ENCODE data around the gene KANSL1. TPM values are rescaled to one million over a fixed set of nuclear protein-coding genes. Genes with fewer than 3 reads are reported as not detected.

KANSL1 gene
- total and polyA plus RNA-seq, 2 of the 4 experiments (the other 2 are of a cell fraction), result 19.1 to 49.6 TPM

- Histone ChIP-seq H3K27me3 (ENCODE audit: control insufficient read depth, insufficient read depth, low read length) (peaks cover 10% of the 10 kb centered on the region; the same call in 1 of the 2 replicates), H4K8ac (ENCODE audit: low read depth in 2 of 2, low read length in 2 of 2) (no peak overlapping the region), H4K5ac (ENCODE audit: low read depth, low read length) (no peak overlapping the region), H3K56ac (ENCODE audit: extremely low read depth, insufficient read depth, low read length) (no peak overlapping the region), H3K14ac (replicated peaks; ENCODE audit: low read depth, low read length) (no peak overlapping the region), H3K36me3 (ENCODE audit: control insufficient read depth, insufficient read depth, low read length) (no peaks in the 10 kb centered on the region), H3K4ac (ENCODE audit: low read depth, low read length) (no peak overlapping the region), H2AFZ (replicated peaks; ENCODE audit: low read length, poor library complexity) (no peak overlapping the region), H2AK5ac (ENCODE audit: low read depth, low read length) (no peak overlapping the region), H4K91ac (ENCODE audit: insufficient read depth, low read depth, low read length) (no peak overlapping the region), H2BK15ac (ENCODE audit: low read depth, low read length) (no peak overlapping the region), H4K20me1 (ENCODE audit: insufficient read depth, low read length) (no peaks in the 10 kb centered on the region), H3K4me1 (ENCODE audit: control insufficient read depth, insufficient read depth, low read length) (peaks cover 2% of the 10 kb centered on the region; the same call in 1 of the 2 replicates), H3K9ac (ENCODE audit: low read depth, low read length) (no peak overlapping the region), H3K79me1 (ENCODE audit: low read depth in 1 of 2, low read length in 2 of 2) (no peaks in the 10 kb centered on the region), H3K27ac (ENCODE audit: insufficient read depth, low read length) (no peak overlapping the region), H3K4me2 (ENCODE audit: low read depth, low read length) (no peak overlapping the region), H2AK9ac (replicated peaks; ENCODE audit: low read depth, low read length, poor library complexity) (no peak overlapping the region), H3K4me3 (ENCODE audit: insufficient read depth, low read depth, low read length) (no peak overlapping the region), H3K9me3 (ENCODE audit: control insufficient read depth, insufficient read depth, low read length) (no peaks in the 10 kb centered on the region), H3K23ac (ENCODE audit: low read depth, low read length) (no peak overlapping the region), H3K18ac (ENCODE audit: low read depth, low read length) (no peak overlapping the region), H2BK20ac (ENCODE audit: low read depth, low read length) (no peak overlapping the region), H2BK5ac (ENCODE audit: low read depth, low read length, poor library complexity, severe bottlenecking) (no peak overlapping the region), H3K9me1 (ENCODE audit: insufficient read depth, low read length) (no peaks in the 10 kb centered on the region; the same call in 1 of the 2 replicates), H2BK120ac (ENCODE audit: low read depth, low read length) (no peak overlapping the region)
- dilution Hi-C loops (cut with HindIII; ENCODE audit: low sequenced_read_pairs, unreplicated experiment) (no loop called here), in situ Hi-C loops (cut with MboI; ENCODE audit: low sequenced_read_pairs) (no loop called here), intact Hi-C loops (cut with micrococcal nuclease) (no loop called here)
- no peak for DNase-seq
- BruUV-seq (replicated peaks), result no TSS peak
- 49% methylated on average over 5 of the region's 14 CpGs; no CpG with 5 or more reads in 1 of the 2 experiments for WGBS, 2 experiments (ENCODE audit: extremely low coverage in 2 of 2, insufficient read length in 1 of 2)
- no peak for ATAC-seq (ENCODE audit: low read depth)
- ChIA-PET CTCF (no interaction called here), POLR2A (ENCODE audit: unreplicated experiment) (no interaction called here)
- TF ChIP-seq NFE2L2 (IDR thresholded peaks at IDR 0.05; ENCODE audit: low read depth, low read length) (no peak), BHLHE40 (IDR thresholded peaks at IDR 0.05; ENCODE audit: low read depth, low read length) (no peak), MAZ (IDR thresholded peaks at IDR 0.05; ENCODE audit: borderline replicate concordance, low read depth, low read length) (no peak), ELK1 (IDR thresholded peaks at IDR 0.05; ENCODE audit: borderline replicate concordance, low read depth, low read length) (no peak), MXI1 (IDR thresholded peaks at IDR 0.05; ENCODE audit: borderline replicate concordance, low read depth, low read length) (no peak), CTCF (conservative IDR thresholded peaks at IDR 0.05; ENCODE audit: low read depth, low read length) (no peak), RAD21 (IDR thresholded peaks at IDR 0.05; ENCODE audit: low read length) (no peak), USF2 (IDR thresholded peaks at IDR 0.05; ENCODE audit: low read depth, low read length) (no peak), MAFK (IDR thresholded peaks at IDR 0.05; ENCODE audit: low read depth, low read length) (no peak), SMC3 (IDR thresholded peaks at IDR 0.05; ENCODE audit: low read depth, low read length) (no peak), RCOR1 (IDR thresholded peaks at IDR 0.05; ENCODE audit: insufficient replicate concordance, low read length) (no peak), CHD1 (IDR thresholded peaks at IDR 0.05; ENCODE audit: low read depth, low read length) (no peak), RFX5 (IDR thresholded peaks at IDR 0.05; ENCODE audit: low read depth, low read length) (no peak), FOS (IDR thresholded peaks at IDR 0.05; ENCODE audit: low read depth, low read length) (no peak), CEBPB (IDR thresholded peaks at IDR 0.05; ENCODE audit: low read depth, low read length) (no peak), POLR2A (IDR thresholded peaks at IDR 0.05; ENCODE audit: low read depth, low read length) (no peak)
Measured at GRCh38 chr17:45995627-45996270, 197.5 kb downstream of the KANSL1 start.

All from IMR-90 (cell line).